Glomerular visceral epithelial cell (primary cell): Measurements from ENCODE around the gene NPAS3.

ENCODE experiments used
- DNase-seq: peaks from one replicate; pipeline ENCODE4 v3.0.0-alpha.2; 2016; ENCODE audit errors: extremely low spot score

NPAS3 gene

DNA sequence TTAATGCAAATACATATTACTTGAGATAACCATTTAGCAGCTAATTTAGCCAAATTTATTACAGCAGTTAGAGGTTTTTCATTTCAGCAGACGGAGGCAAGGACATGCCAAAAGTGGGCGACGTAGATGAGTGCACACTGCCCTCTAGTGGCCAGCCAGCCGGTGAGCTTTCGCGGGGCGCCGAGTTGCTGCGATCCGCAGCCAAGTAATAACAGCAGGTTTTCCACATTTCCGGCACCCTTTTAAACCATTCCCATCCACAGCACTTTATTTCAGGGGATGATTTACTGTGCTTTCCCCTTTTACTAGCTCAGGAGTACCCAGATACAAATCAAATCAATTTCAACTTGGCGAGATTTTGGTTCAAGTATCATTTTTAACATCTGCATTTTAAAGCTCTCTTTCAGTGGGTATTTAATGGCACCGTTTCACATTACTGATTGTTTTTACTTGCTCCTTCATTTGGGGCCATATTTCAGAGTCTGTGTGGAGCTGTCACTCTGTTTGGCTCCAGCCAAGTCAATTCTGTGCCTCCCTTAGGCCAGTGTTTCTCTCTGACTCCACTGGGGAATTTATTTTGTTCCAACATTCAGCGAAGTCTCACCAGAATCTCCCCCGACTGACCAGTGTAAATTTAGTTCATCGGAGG is 854.2 kb downstream of the NPAS3 start:
- DNase-seq: peak; percentile 74

DNA sequence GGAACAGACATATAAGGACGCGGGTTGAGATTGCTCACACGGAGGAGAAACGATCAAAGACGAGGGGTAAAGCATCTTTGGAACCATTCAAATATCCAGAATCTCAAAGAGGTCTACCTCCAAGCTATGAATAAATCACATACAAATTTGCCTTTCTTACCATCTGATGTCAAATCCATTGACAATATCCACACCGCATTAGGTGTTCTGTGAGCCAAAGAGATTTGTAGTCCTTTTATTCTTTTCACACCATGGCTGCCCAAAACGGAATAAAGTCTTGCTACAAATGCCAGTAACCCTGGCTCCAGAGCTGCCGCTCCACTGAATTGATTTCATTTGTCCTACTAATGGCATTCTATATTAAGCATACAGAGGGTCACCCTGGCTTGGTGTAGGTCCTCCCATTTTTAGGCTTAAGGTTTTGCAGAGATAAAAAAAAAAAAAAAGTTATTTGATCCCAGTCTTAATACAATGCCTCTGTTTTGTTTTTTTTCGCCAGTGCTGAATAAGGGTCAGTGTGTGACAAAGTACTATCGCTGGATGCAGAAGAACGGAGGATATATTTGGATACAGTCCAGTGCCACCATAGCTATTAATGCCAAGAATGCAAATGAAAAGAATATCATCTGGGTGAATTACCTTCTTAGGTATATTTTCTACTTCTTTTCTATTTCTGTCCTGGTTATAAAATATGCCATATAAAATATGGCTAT is 854.9 kb downstream of the NPAS3 start:
- DNase-seq: no peak

DNA sequence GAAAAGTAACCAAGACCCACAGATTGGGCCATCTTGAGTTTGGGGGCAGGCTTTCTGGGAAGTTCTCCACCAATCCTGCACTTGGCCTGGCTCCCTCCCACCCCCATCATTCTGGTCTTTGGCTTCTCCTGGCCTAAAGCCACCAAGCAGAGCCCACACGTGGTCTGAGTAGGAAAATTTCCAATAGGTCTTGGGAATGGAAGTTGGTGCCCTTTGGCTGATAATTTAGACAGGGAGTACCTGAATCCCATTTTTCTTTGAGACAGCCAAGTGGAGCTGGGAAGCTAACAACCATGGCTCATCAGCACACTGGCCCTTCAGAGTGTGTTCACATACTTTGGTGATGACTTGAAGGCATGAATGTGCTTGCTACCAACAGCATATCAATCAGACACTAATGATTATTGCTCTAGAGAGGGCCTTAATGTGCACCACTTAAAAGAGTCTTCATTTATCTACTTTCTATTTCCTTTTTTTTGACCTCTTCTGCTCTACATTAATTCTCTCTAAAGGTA is 856.2 kb downstream of the NPAS3 start:
- DNase-seq: no peak

DNA sequence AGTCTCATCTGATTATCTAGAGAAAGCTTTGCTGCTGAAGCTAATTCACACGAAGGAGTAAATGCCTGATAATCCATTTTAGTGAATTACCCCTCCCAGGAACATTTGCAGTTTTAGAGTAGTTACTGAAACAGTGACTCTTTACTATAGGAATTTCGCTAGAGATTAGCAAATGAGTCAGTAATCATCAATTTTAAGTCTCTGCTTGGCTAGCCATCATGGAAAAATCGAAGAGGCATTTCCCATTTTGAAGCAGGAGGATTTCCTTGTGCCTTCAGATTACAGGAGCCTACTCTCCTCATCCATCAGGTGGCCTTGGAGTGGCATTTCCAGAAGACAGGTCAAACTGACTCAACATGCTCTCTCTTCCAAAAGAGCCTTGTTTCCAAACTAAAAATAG is 857.7 kb downstream of the NPAS3 start:
- DNase-seq: no peak

DNA sequence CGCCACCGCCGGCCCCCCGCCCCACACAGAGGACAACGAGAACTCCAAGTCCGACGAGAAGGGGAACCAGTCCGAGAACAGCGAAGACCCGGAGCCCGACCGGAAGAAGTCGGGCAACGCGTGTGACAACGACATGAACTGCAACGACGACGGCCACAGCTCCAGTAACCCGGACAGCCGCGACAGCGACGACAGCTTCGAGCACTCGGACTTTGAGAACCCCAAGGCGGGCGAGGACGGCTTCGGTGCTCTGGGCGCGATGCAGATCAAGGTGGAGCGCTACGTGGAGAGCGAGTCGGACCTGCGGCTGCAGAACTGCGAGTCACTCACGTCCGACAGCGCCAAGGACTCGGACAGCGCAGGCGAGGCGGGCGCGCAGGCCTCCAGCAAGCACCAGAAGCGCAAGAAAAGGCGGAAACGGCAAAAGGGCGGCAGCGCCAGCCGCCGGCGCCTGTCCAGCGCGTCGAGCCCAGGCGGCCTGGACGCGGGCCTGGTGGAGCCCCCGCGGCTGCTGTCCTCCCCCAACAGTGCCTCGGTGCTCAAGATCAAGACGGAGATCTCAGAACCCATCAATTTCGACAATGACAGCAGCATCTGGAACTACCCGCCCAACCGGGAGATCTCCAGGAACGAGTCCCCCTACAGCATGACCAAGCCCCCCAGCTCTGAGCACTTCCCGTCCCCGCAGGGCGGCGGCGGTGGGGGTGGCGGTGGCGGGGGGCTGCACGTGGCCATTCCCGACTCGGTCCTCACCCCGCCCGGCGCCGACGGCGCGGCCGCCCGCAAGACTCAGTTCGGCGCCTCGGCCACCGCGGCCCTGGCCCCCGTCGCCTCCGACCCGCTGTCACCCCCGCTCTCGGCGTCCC is 861.3 kb downstream of the NPAS3 start:
- no peak for DNase-seq

DNA sequence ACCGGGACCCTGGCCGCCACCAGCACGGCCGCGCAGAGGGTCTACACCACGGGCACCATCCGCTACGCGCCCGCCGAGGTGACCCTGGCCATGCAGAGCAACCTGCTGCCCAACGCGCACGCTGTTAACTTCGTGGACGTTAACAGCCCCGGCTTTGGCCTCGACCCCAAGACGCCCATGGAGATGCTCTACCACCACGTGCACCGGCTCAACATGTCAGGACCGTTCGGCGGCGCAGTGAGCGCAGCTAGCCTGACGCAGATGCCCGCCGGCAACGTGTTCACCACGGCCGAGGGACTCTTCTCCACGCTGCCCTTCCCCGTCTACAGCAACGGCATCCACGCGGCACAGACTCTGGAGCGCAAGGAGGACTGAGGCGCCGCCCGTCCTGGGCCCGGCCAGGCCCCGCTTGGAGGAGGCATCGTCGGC is 862.1 kb downstream of the NPAS3 start:
- DNase-seq: no peak

DNA sequence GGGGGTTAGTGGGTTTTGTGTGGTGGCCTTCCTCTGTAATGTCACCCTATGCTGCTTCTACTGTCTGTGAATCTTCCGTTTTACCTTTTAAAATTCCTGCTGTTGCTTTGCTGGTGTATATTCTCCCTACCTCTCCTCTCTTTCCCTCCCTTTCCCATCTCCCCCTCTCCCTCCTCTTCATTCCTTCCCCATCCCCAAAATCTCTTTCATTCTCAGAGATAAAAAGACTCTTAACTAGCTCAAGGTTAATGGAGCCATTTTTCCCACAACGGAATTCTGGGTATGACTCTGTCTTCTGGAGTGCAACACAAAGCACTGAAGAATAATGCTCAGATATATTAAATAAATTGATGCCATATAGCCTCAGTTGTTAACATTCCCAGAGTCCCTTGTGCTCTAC is 864.1 kb downstream of the NPAS3 start:
- no peak for DNase-seq

DNA sequence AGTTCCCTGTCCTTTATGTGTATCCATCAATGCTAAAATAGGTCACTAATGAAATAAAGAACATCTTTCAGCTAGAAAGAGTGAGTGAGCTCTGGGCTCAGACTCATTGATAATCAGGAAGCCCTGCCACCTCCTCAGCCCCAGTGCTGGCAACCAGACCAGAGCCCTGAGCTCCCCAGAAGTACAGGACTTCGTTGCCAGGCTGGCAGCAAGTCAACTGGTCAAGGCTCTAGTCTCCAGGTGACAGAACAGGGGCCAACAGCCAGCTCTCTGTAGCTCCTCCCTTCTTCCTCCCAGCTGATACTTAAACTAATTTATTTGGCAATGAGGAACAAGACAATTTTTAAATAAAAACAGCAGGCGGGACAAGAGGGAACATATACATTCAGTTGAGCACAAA is 866.9 kb downstream of the NPAS3 start:
- DNase-seq: no peak

DNA sequence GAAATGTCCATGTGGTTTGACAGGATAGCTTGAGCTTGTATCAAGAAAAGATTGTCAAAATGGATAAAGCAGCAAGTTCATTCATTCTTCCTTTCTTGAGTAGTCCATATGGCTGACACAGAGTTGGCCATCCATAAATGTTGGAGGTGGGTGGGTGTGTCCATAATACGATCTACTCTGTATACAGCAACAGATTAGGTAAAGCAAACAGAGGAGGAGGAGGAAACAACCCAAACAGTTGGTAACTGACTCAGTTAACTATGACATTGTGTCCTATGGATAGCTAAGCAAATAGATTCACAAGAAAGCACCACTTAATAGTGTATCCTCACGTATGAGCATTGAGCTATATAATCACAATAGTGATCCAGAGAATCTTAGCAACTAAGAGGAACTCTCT is 868.2 kb downstream of the NPAS3 start:
- DNase-seq: no peak

DNA sequence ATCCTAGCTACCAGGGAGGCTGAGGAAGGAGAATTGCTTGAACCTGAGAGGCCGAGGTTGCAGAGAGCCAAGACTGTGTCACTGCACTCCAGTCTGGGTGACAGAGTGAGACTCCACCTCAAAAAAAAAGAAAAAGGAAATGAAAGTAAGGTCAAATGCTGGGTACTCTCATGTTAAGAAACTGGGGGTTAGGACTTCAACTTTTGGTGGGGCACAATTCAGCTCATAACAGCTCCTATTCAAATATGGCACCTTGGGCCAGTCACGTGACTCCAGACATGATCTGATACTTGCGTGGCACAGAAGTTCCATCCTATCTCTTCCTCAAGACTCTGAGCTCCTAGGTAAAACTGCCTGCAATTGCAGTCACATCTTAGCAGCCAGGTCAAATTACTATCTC is 869.5 kb downstream of the NPAS3 start:
- DNase-seq: no peak

DNA sequence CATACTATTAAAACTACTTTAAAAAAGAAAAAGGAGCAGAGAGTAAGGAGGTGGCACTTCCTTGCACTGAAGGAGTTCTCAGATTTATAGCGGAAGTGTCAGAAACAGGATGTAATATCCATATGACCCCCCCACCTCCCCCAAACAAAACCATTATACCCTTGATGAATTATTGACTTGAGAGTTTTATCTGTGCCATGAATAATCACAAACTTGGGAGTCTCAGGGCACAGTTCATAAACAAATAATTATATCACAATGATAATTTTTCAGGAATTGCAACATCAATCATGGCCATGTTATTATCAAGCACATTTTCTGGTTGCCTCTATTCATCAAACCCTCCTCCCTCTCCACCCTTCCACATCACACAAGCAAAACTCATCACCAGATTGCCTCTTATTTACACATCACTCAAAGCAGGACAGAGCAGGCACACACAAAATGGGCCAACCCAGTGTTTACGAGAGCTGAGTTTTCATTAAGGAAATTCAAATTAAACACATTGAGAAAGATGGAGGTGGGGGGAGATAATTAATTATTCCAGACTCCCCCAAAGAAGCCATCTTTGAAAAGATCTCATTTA is 870.8 kb downstream of the NPAS3 start:
- DNase-seq: no peak

DNA sequence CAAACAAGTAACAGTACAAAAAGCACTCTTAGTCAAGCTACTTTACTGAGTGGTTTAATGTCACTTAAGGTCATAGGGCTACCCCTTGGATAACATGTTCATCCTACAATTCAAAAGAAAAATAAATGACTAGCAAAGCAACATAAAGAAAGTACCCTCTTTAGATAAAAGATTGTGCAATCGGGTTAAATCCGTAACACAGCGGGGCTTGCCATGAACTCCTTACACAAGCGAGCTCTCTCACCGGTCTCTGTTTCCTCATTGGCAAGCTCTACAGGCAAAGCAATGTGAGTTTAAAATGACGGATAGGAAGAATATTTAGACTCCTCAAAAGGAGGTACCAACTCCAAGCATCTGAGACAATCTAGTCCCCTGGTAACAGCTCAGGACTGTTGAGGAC is 871.6 kb downstream of the NPAS3 start:
- no peak for DNase-seq

DNA sequence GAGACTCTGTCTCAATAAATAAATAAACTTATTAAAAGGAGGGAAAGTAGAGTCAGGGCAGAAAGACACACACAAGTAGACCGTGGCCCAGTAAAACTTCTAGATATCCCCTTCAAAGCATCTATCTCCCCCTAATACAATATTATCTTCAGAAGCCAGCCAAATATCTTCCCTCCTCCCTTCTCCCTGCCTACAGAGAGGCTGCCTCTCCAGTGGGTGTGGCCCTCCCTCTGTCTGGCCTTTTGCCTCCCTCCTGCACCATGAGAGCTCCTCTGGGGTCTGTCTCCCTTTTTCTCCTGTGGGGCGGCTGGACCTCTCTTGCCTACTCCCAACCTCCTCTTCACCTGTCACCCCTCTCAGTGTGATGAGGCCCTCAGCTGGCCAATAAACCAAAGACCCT is 873.0 kb downstream of the NPAS3 start:
- DNase-seq: no peak

DNA sequence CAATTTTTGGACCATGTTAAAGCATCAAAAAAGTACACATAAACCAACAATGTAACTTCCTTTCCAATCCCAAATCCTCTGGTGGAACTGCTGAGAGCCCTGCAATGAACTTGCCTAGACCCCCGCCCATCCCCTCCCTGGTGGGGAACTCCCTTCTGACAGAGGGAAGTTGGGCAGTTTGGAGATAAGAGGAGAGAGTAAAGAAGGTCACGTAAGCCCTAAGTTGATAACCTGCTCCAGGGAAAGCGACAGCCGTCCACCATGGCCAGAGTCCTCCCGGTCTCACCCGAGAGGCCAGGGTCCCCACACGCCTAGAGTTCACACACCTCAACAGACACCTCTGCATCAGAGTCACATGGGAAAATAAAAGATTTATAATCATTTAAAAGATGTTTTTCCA is 873.5 kb downstream of the NPAS3 start:
- DNase-seq: no peak

DNA sequence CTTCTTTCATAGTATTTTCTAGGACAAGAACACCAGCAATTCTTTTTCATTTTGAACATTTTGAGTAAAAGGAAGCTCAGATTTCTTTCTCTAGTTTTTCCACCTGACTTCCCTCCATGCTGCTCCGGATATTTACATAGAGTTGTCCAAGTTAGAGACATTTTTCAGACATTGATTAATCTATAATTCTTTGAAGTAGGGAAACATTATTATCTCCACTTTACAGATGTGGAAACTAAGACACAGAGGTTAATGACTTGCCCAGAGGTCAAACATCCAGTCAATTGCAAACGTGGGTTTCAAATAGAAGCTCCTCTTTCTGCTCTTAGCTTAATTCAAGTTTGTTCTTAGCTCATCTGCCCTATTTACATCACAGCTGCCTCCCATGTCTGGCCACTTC is 873.9 kb downstream of the NPAS3 start:
- DNase-seq: no peak

DNA sequence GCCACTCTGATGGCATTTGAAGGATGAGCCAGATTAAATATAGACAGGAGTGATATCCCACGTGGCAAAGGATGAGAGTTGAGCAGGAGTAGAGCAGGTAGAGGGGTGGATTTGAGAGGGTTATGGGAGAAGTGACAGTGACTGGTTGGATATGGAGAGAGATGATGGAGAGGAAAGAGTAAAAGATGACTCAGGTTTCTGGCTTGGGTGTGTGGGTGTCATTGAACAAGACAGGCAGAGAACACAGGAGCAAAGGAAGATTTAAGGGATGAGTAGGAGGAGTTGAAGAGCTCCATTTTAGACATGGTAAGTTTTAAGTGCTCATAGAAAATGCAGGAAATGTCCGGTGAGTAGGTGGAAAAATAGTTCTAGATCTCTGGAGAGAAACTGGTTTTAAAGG is 875.3 kb downstream of the NPAS3 start:
- no peak for DNase-seq

DNA sequence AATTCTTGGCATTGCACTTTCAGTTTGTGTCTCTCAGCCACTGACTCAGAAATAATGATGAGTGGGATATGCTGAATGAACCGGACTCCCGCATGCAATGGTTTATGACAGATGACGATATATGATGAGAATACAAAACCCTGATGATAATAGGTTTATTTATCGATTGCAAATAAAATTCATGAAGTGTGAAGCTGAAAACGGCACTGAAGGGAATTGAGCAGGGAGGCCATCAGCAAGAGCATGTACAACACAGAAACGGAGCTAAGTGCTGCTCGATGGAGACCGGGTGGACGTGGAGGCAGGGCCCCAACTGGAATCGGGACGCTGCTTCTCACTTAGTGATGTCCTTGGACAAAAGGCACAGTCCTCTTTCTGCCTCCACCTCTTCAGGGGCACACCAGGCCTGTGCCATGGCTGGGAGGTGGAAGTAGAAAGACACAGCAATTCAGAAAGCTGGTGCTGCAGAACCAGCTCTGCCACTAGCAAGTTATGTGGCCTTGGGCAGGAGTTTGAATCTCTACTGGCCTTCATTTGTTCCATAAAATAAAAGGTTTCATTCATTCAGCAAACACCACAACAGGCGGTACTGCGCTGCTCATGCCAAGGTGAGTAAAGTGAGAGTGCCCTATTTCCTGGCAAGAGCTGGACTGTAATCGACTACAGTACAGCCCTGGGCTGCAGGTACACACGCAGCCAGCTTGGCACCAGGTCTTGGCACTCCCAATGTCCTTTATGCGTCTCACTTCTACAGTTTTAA is 895.2 kb downstream of the NPAS3 start:
- DNase-seq: no peak

DNA sequence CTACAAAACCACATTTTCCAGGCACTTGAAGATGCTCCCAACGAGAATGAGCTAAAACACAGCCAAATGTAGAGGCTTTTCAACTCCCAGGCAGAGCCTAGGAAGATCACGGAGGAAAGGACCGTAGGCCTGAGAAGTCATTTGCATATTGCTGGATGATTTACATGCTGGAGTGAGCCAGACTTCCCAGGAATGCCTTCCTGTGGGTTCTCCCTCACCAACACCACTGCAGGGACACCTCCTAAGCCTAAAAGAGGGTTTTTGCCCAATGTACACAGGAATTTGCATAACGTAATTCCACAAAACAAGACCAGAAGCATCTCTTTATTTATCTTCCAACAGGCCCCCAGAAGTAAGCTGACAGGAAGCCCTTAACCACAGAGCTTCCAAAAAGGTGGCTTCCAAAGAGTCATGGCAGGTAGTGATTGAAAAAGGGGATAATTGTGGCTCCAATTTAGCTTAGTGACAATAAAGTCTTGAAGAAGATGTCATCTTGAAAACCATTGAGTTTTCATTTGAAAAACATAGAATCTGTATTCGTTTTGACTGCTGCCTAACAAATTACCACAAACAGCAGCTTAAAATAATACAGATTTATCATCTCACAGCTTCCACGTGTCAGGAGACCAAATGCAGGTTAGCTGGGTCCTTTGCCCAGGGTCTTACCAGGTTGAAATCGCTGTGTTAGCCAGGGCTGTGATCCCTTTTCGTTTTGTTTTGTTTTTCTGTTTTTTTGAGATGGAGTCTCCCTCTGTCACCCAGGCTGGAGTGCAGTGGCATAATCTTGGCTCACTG is 896.0 kb downstream of the NPAS3 start:
- no peak for DNase-seq

DNA sequence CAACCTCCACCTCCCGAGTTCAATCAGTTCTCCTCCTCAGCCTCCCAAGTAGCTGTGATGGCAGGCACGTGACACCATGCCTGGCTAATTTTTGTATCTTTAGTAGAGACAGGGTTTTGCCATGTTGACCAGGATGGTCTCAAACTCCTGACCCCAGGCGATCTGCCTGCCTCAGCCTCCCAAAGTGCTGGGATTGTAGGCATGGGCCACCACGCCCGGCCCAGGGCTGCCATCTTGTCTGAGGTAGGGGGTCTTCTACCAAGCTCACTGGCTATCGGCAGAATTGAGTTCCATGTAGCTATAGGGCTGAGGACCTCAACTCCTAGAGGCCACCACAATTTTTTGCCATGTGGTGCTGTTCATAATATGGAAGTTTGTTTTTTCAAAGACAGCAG is 896.6 kb downstream of the NPAS3 start:
- DNase-seq: no peak

DNA sequence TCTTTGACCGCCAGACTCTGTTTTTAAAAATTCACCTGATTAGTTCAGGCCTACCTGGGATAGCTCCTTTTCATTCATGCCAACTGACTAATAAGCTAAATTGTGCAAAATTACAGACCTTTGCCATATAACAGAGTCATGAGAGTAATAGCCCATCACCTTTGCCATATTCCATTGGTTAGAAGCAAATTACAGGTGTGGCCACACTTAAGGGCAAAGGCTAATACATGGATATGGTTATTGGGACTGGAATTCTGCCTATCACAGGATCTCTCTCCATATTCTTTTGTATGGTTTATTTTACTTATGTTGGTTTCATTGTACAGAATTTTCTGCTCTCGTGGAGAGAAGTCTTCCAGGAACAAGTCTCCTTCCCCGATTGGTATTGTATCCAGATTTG is 897.0 kb downstream of the NPAS3 start:
- no peak for DNase-seq
